Stimulated activated CD4-positive, alpha-beta T cell treated with anti-CD3 and anti-CD28 coated beads, Interleukin-2, amount 100 ng/mL, for 24 hours (primary cell): Measurements from ENCODE around the gene SMURF2.
"Not testable (repeated sequence)": the region's sequence is repeated elsewhere in the genome, so short reads cannot be mapped to it uniquely, and the experiment has no call there.

Experiments
- DNase-seq, 2 donors: peaks; one replicate each; pipeline ENCODE4 v3.0.0-alpha.2; 2020

The SMURF2 gene

GRCh38 chr17:64583038-64583437 lies 79.1 kb downstream of the SMURF2 start:
- no peak for DNase-seq

GRCh38 chr17:64580384-64581315 lies 81.5 kb downstream of the SMURF2 start:
- peak in 1 of 2 donors; percentile 4 for DNase-seq

- DNase-seq = no peak
Measured at GRCh38 chr17:64579917-64580316, 82.2 kb downstream of the SMURF2 start.

- not testable (repeated sequence) for DNase-seq
Measured at GRCh38 chr17:64577025-64577424, 85.1 kb downstream of the SMURF2 start.

- DNase-seq = no peak
Measured at GRCh38 chr17:64575431-64575830, 86.7 kb downstream of the SMURF2 start.

GRCh38 chr17:64574646-64575045 lies 87.5 kb downstream of the SMURF2 start:
- no peak for DNase-seq

- DNase-seq = no peak
Measured at GRCh38 chr17:64573214-64573613, 88.9 kb downstream of the SMURF2 start.

- no peak for DNase-seq
Measured at GRCh38 chr17:64572682-64573154, 89.4 kb downstream of the SMURF2 start.

GRCh38 chr17:64571746-64572145 lies 90.4 kb downstream of the SMURF2 start:
- DNase-seq = no peak

- no peak for DNase-seq
Measured at GRCh38 chr17:64565563-64565962, 96.5 kb downstream of the SMURF2 start.

GRCh38 chr17:64564098-64564497 lies 98.0 kb downstream of the SMURF2 start:
- DNase-seq = no peak

GRCh38 chr17:64555281-64555680 lies 106.8 kb downstream of the SMURF2 start:
- no peak for DNase-seq

GRCh38 chr17:64554028-64554637 lies 108.0 kb downstream of the SMURF2 start:
- no peak for DNase-seq

GRCh38 chr17:64551461-64551860 lies 110.6 kb downstream of the SMURF2 start:
- no peak for DNase-seq

GRCh38 chr17:64547319-64547718 lies 114.8 kb downstream of the SMURF2 start:
- no peak for DNase-seq

GRCh38 chr17:64546716-64547115 lies 115.4 kb downstream of the SMURF2 start:
- no peak for DNase-seq

GRCh38 chr17:64544742-64545141 lies 117.4 kb downstream of the SMURF2 start:
- no peak for DNase-seq

GRCh38 chr17:64540118-64540776 lies 121.9 kb downstream of the SMURF2 start:
- DNase-seq = no peak

- no peak for DNase-seq
Measured at GRCh38 chr17:64538508-64539130, 123.5 kb downstream of the SMURF2 start.

GRCh38 chr17:64537488-64537887 lies 124.6 kb downstream of the SMURF2 start:
- DNase-seq = no peak

- DNase-seq = no peak
Measured at GRCh38 chr17:64536913-64537312, 125.2 kb downstream of the SMURF2 start.

- DNase-seq = no peak
Measured at GRCh38 chr17:64535357-64535756, 126.8 kb downstream of the SMURF2 start.

- DNase-seq = no peak
Measured at GRCh38 chr17:64534187-64534586, 127.9 kb downstream of the SMURF2 start.
